ENCODE data around the gene HIVEP3. TPM values are rescaled to one million over a fixed set of nuclear protein-coding genes. Genes with fewer than 3 reads are reported as not detected.

HIVEP3 gene
- total and polyA plus RNA-seq, 2 of the 13 experiments (the other 11 are each of a cell fraction or from before 2014, with no cell fraction given), result 0.05 TPM; not detected in 1

DNA sequence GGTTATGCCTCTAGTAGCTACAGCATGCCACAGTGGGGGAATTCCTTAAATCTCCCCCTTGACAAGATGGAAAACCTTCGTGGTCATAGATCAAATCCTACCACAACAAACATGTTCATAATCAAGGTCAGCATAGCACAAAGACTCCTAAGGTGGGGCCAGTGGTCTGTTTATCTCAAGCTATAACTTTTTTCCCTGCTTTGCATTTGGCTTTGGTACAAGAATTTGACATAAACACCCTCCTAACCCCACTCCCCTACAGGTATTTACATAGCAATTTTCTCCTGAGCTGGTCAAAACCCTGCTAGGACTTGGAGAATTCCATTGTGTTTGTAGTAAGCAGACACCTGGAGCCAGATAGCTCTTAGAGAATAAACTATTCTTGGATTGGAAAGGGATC is 58.5 kb downstream of the HIVEP3 start:
- no peaks in the 10 kb centered on the region for H3K4me1 ChIP-seq (ENCODE audit: insufficient read depth, low read length)
- in situ Hi-C loops (cut with HindIII; ENCODE audit: extremely low pct_ligation_motif_present, low pct_unique_long_range_greater_than_20kb) (no loop called here), intact Hi-C loops (cut with micrococcal nuclease; ENCODE audit: unreplicated experiment) (no loop called here)
- H3K36me3 ChIP-seq (replicated peaks in 1 of 2; ENCODE audit: control insufficient read depth in 1 of 2, insufficient read depth in 2 of 2, low read length in 2 of 2), result no peaks in the 10 kb centered on the region
- no peak overlapping the region for H3K27ac ChIP-seq (ENCODE audit: extremely low read length, insufficient read depth, low read length)
- TF ChIP-seq JUN (CRISPR knock-in tag; IDR thresholded peaks at IDR 0.05), result no peak
- no peak for TF ChIP-seq ZNF20 (CRISPR knock-in tag; IDR thresholded peaks at IDR 0.05)
- TF ChIP-seq TAF1 (CRISPR knock-in tag; IDR thresholded peaks at IDR 0.05), result no peak
- TF ChIP-seq, protein P1, sequence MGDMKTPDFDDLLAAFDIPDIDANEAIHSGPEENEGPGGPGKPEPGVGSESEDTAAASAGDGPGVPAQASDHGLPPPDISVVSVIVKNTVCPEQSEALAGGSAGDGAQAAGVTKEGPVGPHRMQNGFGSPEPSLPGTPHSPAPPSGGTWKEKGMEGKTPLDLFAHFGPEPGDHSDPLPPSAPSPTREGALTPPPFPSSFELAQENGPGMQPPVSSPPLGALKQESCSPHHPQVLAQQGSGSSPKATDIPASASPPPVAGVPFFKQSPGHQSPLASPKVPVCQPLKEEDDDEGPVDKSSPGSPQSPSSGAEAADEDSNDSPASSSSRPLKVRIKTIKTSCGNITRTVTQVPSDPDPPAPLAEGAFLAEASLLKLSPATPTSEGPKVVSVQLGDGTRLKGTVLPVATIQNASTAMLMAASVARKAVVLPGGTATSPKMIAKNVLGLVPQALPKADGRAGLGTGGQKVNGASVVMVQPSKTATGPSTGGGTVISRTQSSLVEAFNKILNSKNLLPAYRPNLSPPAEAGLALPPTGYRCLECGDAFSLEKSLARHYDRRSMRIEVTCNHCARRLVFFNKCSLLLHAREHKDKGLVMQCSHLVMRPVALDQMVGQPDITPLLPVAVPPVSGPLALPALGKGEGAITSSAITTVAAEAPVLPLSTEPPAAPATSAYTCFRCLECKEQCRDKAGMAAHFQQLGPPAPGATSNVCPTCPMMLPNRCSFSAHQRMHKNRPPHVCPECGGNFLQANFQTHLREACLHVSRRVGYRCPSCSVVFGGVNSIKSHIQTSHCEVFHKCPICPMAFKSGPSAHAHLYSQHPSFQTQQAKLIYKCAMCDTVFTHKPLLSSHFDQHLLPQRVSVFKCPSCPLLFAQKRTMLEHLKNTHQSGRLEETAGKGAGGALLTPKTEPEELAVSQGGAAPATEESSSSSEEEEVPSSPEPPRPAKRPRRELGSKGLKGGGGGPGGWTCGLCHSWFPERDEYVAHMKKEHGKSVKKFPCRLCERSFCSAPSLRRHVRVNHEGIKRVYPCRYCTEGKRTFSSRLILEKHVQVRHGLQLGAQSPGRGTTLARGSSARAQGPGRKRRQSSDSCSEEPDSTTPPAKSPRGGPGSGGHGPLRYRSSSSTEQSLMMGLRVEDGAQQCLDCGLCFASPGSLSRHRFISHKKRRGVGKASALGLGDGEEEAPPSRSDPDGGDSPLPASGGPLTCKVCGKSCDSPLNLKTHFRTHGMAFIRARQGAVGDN (CRISPR knock-in tag; IDR thresholded peaks at IDR 0.05), result no peak
- TF ChIP-seq, protein P2, sequence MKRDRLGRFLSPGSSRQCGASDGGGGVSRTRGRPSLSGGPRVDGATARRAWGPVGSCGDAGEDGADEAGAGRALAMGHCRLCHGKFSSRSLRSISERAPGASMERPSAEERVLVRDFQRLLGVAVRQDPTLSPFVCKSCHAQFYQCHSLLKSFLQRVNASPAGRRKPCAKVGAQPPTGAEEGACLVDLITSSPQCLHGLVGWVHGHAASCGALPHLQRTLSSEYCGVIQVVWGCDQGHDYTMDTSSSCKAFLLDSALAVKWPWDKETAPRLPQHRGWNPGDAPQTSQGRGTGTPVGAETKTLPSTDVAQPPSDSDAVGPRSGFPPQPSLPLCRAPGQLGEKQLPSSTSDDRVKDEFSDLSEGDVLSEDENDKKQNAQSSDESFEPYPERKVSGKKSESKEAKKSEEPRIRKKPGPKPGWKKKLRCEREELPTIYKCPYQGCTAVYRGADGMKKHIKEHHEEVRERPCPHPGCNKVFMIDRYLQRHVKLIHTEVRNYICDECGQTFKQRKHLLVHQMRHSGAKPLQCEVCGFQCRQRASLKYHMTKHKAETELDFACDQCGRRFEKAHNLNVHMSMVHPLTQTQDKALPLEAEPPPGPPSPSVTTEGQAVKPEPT (CRISPR knock-in tag; IDR thresholded peaks at IDR 0.05; ENCODE audit: low read depth), result no peak
- no peak for TF ChIP-seq EED (CRISPR knock-in tag; IDR thresholded peaks at IDR 0.05)
- TF ChIP-seq ZNF629 (CRISPR knock-in tag; conservative IDR thresholded peaks at IDR 0.05), result no peak
- TF ChIP-seq IKZF4 (CRISPR knock-in tag; IDR thresholded peaks at IDR 0.05; ENCODE audit: borderline replicate concordance, low read depth, not compliant biosample characterization), result no peak
- no peak for TF ChIP-seq NPAS2 (CRISPR knock-in tag; IDR thresholded peaks at IDR 0.05; ENCODE audit: borderline replicate concordance)
- no peak for TF ChIP-seq KAT2B (IDR thresholded peaks at IDR 0.05; ENCODE audit: borderline replicate concordance, low read depth, low read length)
- no peak for TF ChIP-seq AKAP8 (CRISPR knock-in tag; IDR thresholded peaks at IDR 0.05)
- no peak for TF ChIP-seq MTA1 (CRISPR knock-in tag; IDR thresholded peaks at IDR 0.05; ENCODE audit: borderline replicate concordance)
- no peak for TF ChIP-seq AGO1 (IDR thresholded peaks at IDR 0.05; ENCODE audit: low read depth, low read length, poor library complexity, severe bottlenecking)
- no peak for TF ChIP-seq MTA3 (CRISPR knock-in tag; IDR thresholded peaks at IDR 0.05)
- no peak for TF ChIP-seq YY1 (IDR thresholded peaks at IDR 0.05; ENCODE audit: insufficient read depth, insufficient replicate concordance, low read depth, low read length)
- no peak for TF ChIP-seq PAX8 (CRISPR knock-in tag; IDR thresholded peaks at IDR 0.05; ENCODE audit: borderline replicate concordance)
- TF ChIP-seq TMF1 (CRISPR knock-in tag; IDR thresholded peaks at IDR 0.05; ENCODE audit: low read depth), result no peak
- no peak for TF ChIP-seq HCFC1 (IDR thresholded peaks at IDR 0.05; ENCODE audit: low read depth, low read length)
- TF ChIP-seq NAIF1 (CRISPR knock-in tag; IDR thresholded peaks at IDR 0.05; ENCODE audit: borderline replicate concordance), result no peak
- TF ChIP-seq, protein P3, sequence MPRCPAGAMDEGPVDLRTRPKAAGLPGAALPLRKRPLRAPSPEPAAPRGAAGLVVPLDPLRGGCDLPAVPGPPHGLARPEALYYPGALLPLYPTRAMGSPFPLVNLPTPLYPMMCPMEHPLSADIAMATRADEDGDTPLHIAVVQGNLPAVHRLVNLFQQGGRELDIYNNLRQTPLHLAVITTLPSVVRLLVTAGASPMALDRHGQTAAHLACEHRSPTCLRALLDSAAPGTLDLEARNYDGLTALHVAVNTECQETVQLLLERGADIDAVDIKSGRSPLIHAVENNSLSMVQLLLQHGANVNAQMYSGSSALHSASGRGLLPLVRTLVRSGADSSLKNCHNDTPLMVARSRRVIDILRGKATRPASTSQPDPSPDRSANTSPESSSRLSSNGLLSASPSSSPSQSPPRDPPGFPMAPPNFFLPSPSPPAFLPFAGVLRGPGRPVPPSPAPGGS (CRISPR knock-in tag; IDR thresholded peaks at IDR 0.05), result no peak
- peaks cover 0 to 5% of the 10 kb centered on the region in 2 experiments; a peak in 2 of 5 replicates for H3K27me3 ChIP-seq (ENCODE audit: control insufficient read depth in 1 of 2, insufficient read depth in 2 of 2, low read length in 2 of 2)
- no peak for DNase-seq (ENCODE audit: low spot score)
- no peaks in the 10 kb centered on the region for H4K20me1 ChIP-seq (ENCODE audit: insufficient read depth, low read length)
- H3K4me2 ChIP-seq (ENCODE audit: low read depth, low read length), result no peak overlapping the region
- WGBS (ENCODE audit: low lambda C conversion rate), result 0% methylated on average over 1 of the region's 1 CpG
- H2AFZ ChIP-seq (ENCODE audit: low read length), result no peak overlapping the region
- no peaks in the 10 kb centered on the region for H3K79me2 ChIP-seq (ENCODE audit: insufficient read depth, low read length)
- CTCF ChIA-PET (ENCODE audit: low intra/inter-chr PET ratio, low total read pairs), result no interaction called here
- H3K9me3 ChIP-seq (ENCODE audit: low read length), result no peaks in the 10 kb centered on the region
- no peak for ATAC-seq
- no peak overlapping the region for H3K4me3 ChIP-seq (replicated peaks in 1 of 3; ENCODE audit: insufficient read depth in 1 of 3, low read depth in 2 of 3, low read length in 3 of 3)
- POLR2A ChIA-PET, result no interaction called here
- no peak for FAIRE-seq
- no TSS peak for BruUV-seq (replicated peaks)
- no peak overlapping the region for H3K9ac ChIP-seq (ENCODE audit: insufficient read depth, low read depth, low read length)

Data from HepG2 (cell line).